GM13976 (cell line): ENCODE measurements around the gene SIN3B.

Experiments used
- DNase-seq: peaks from one replicate; pipeline ENCODE4 v3.0.0; 2012; ENCODE audit warnings: low spot score
- CTCF ChIP-seq: IDR thresholded peaks from 2 replicates; pipeline ENCODE4 v1.5.1; 2012; ENCODE audit warnings: borderline replicate concordance, mild to moderate bottlenecking; ENCODE audit not compliant: insufficient read depth; ENCODE audit errors: extremely low read depth, missing control alignments, control extremely low read depth
- in situ Hi-C: fragments of 300-500 bp; cut with MboI; formaldehyde crosslinking; loops from one replicate; pipeline ENCODE4 v1.12.0; 2022; ENCODE audit warnings: low sequenced_read_pairs, mixed read lengths, inconsistent platforms; ENCODE audit not compliant: unreplicated experiment

The SIN3B gene

GRCh38 chr19:16862826-16863415, 33.7 kb downstream of the SIN3B start:
- in situ Hi-C loops, result no loop called here
- DNase-seq, result peak; percentile 51
- no peak for TF ChIP-seq CTCF

GRCh38 chr19:16867211-16867610, 38.0 kb downstream of the SIN3B start:
- no peak for TF ChIP-seq CTCF
- DNase-seq, result no peak
- in situ Hi-C loops, result no loop called here

- TF ChIP-seq CTCF, result no peak
- no peak for DNase-seq
- in situ Hi-C loops, result no loop called here
These were observed 39.4 kb downstream of the SIN3B start for GRCh38 chr19:16868423-16869130.

- TF ChIP-seq CTCF, result no peak
- in situ Hi-C loops, result no loop called here
- DNase-seq, result no peak
These were observed 40.3 kb downstream of the SIN3B start for GRCh38 chr19:16869331-16869972.

- no peak for DNase-seq
- in situ Hi-C loops, result no loop called here
- TF ChIP-seq CTCF, result no peak
These were observed 42.7 kb downstream of the SIN3B start for GRCh38 chr19:16871871-16872270.

- in situ Hi-C loops, result no loop called here
- TF ChIP-seq CTCF, result no peak
- no peak for DNase-seq
These were observed 43.5 kb downstream of the SIN3B start for GRCh38 chr19:16872728-16873127.

GRCh38 chr19:16873594-16873993, 44.4 kb downstream of the SIN3B start:
- no peak for TF ChIP-seq CTCF
- in situ Hi-C loops, result no loop called here
- DNase-seq, result no peak
